A673 (cell line): ENCODE results near the gene PARP14.

Experiments
- EZH2 ChIP-seq: fragments of 200-600 bp; sonication (generic); IDR thresholded peaks from 2 replicates; pipeline ENCODE4 v1.6.1; 2017; ENCODE audit warnings: borderline replicate concordance, low read depth, mild to moderate bottlenecking, mixed read lengths, antibody characterized with exemption, low read length; ENCODE audit not compliant: poor library complexity, severe bottlenecking
- TF ChIP-seq, protein P1 (sequence below): fragments of 300-800, 200-600 bp; sonication (generic); conservative IDR thresholded peaks from 2 replicates; pipeline ENCODE4 v1.5.1; 2017; ENCODE audit warnings: low read depth, mild to moderate bottlenecking, antibody characterized with exemption, low read length, moderate library complexity, mixed read lengths

DNA sequence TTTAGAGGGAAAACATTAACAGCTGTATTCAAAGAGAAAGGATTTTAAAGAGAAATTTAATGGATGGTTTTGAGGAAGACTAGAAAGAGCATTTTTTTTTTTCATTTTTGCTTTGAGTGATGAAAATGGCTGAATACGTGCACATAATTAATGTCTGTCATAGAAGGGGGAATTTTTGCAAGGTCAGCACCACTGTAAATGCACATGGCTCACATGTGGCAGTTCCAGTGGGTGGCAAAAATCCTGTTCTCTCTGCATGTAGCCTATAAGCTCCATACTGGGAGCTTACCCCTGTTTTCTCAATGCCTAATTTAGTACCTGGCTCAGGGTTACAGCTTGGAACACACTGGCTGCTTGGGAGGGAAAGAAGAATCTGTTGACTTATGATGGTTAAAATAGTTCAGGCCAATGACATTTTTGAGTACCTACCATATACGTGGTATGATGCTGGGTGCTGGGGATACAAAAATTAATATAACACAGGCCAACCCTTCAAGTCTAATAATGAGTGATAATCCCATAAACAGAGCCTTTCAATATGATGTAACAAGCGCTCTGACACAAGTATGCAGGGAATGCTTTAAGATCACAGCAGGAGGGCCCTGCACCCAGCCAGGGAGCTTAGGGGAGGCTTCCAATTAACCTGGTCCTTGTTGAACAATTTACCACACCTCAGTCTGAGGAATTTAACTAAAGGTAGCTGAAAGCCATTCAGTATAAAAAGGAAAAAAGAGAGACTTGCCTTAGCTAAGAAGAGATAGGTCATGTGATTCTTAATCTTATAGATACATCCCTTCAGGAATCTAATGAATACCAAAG lies 80.0 kb downstream of the PARP14 start:
- TF ChIP-seq, protein P1, sequence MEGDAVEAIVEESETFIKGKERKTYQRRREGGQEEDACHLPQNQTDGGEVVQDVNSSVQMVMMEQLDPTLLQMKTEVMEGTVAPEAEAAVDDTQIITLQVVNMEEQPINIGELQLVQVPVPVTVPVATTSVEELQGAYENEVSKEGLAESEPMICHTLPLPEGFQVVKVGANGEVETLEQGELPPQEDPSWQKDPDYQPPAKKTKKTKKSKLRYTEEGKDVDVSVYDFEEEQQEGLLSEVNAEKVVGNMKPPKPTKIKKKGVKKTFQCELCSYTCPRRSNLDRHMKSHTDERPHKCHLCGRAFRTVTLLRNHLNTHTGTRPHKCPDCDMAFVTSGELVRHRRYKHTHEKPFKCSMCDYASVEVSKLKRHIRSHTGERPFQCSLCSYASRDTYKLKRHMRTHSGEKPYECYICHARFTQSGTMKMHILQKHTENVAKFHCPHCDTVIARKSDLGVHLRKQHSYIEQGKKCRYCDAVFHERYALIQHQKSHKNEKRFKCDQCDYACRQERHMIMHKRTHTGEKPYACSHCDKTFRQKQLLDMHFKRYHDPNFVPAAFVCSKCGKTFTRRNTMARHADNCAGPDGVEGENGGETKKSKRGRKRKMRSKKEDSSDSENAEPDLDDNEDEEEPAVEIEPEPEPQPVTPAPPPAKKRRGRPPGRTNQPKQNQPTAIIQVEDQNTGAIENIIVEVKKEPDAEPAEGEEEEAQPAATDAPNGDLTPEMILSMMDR, result no peak
- no peak for TF ChIP-seq EZH2
